H1 (cell line): Measurements from ENCODE around the gene C2orf81. TPM values are rescaled to one million over a fixed set of nuclear protein-coding genes. Genes with fewer than 3 reads are reported as not detected.

ENCODE experiments used
- CBX5 ChIP-seq: fragments of 300-800, 300-1000 bp; sonication (generic); IDR thresholded peaks from 2 replicates; pipeline ENCODE4 v1.7.1; 2016; ENCODE audit warnings: antibody characterized with exemption, low read length, low read depth
- FOSL1 ChIP-seq: IDR thresholded peaks from 2 replicates; pipeline ENCODE4 v1.6.1; 2011; ENCODE audit warnings: mild to moderate bottlenecking, low read depth, low read length, moderate library complexity; ENCODE audit not compliant: insufficient read depth
- RXRA ChIP-seq: IDR thresholded peaks from 2 replicates; pipeline ENCODE4 v1.6.1; 2011; ENCODE audit warnings: low read depth, mild to moderate bottlenecking, low read length, moderate library complexity; ENCODE audit not compliant: insufficient read depth
- polyA plus RNA-seq, 7 experiments: library from polyadenylated mRNA; depleted of rRNA in 3 of 7; stranded (reverse) in 5 of 7; unstranded in 2 of 7; fragments of >200 nt in 5 of 7; fragments of 200-250 nt in 2 of 7; gene quantifications; 1 replicate in 5 of 7; 2 replicates in 1 of 7; 4 replicates in 1 of 7; pipeline versions ENCODE4 v1.2.1 to v1.2.3, GENCODE V29; 2011 to 2013; ENCODE audit warnings: missing spikeins in 2 of 7, mixed read lengths in 2 of 7
- total RNA-seq: library from RNA; stranded (reverse); fragmentation: NEBNext Ultra II Directional; extraction: Animal tissue kit (Norgen Biotek cat#: 25700); gene quantifications from 2 replicates; pipeline ENCODE4 v1.2.1, GENCODE V29; 2021
- TF ChIP-seq, protein P1 (sequence below): fragments of 300-600 bp; sonication (generic); IDR thresholded peaks from 2 replicates; pipeline ENCODE4 v1.7.1; 2012; ENCODE audit warnings: low read length, moderate library complexity, mild to moderate bottlenecking, inconsistent platforms; ENCODE audit not compliant: insufficient replicate concordance

The C2orf81 gene
- total and polyA plus RNA-seq, 2 of the 8 experiments (the other 6 are each of a cell fraction or from before 2014, with no cell fraction given) = 1.6 to 3.3 TPM

- TF ChIP-seq, protein P1, sequence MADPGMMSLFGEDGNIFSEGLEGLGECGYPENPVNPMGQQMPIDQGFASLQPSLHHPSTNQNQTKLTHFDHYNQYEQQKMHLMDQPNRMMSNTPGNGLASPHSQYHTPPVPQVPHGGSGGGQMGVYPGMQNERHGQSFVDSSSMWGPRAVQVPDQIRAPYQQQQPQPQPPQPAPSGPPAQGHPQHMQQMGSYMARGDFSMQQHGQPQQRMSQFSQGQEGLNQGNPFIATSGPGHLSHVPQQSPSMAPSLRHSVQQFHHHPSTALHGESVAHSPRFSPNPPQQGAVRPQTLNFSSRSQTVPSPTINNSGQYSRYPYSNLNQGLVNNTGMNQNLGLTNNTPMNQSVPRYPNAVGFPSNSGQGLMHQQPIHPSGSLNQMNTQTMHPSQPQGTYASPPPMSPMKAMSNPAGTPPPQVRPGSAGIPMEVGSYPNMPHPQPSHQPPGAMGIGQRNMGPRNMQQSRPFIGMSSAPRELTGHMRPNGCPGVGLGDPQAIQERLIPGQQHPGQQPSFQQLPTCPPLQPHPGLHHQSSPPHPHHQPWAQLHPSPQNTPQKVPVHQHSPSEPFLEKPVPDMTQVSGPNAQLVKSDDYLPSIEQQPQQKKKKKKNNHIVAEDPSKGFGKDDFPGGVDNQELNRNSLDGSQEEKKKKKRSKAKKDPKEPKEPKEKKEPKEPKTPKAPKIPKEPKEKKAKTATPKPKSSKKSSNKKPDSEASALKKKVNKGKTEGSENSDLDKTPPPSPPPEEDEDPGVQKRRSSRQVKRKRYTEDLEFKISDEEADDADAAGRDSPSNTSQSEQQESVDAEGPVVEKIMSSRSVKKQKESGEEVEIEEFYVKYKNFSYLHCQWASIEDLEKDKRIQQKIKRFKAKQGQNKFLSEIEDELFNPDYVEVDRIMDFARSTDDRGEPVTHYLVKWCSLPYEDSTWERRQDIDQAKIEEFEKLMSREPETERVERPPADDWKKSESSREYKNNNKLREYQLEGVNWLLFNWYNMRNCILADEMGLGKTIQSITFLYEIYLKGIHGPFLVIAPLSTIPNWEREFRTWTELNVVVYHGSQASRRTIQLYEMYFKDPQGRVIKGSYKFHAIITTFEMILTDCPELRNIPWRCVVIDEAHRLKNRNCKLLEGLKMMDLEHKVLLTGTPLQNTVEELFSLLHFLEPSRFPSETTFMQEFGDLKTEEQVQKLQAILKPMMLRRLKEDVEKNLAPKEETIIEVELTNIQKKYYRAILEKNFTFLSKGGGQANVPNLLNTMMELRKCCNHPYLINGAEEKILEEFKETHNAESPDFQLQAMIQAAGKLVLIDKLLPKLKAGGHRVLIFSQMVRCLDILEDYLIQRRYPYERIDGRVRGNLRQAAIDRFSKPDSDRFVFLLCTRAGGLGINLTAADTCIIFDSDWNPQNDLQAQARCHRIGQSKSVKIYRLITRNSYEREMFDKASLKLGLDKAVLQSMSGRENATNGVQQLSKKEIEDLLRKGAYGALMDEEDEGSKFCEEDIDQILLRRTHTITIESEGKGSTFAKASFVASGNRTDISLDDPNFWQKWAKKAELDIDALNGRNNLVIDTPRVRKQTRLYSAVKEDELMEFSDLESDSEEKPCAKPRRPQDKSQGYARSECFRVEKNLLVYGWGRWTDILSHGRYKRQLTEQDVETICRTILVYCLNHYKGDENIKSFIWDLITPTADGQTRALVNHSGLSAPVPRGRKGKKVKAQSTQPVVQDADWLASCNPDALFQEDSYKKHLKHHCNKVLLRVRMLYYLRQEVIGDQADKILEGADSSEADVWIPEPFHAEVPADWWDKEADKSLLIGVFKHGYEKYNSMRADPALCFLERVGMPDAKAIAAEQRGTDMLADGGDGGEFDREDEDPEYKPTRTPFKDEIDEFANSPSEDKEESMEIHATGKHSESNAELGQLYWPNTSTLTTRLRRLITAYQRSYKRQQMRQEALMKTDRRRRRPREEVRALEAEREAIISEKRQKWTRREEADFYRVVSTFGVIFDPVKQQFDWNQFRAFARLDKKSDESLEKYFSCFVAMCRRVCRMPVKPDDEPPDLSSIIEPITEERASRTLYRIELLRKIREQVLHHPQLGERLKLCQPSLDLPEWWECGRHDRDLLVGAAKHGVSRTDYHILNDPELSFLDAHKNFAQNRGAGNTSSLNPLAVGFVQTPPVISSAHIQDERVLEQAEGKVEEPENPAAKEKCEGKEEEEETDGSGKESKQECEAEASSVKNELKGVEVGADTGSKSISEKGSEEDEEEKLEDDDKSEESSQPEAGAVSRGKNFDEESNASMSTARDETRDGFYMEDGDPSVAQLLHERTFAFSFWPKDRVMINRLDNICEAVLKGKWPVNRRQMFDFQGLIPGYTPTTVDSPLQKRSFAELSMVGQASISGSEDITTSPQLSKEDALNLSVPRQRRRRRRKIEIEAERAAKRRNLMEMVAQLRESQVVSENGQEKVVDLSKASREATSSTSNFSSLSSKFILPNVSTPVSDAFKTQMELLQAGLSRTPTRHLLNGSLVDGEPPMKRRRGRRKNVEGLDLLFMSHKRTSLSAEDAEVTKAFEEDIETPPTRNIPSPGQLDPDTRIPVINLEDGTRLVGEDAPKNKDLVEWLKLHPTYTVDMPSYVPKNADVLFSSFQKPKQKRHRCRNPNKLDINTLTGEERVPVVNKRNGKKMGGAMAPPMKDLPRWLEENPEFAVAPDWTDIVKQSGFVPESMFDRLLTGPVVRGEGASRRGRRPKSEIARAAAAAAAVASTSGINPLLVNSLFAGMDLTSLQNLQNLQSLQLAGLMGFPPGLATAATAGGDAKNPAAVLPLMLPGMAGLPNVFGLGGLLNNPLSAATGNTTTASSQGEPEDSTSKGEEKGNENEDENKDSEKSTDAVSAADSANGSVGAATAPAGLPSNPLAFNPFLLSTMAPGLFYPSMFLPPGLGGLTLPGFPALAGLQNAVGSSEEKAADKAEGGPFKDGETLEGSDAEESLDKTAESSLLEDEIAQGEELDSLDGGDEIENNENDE = no peak
- TF ChIP-seq FOSL1 (no peak), CBX5 (no peak), RXRA (no peak)
Measured at GRCh38 chr2:74414441-74414840, 7.0 kb downstream of the C2orf81 start (continued).
